ENCODE measurements around the gene NEK11.
"Not testable (repeated sequence)": the region's sequence is repeated elsewhere in the genome, so short reads cannot be mapped to it uniquely, and the experiment has no call there.

NEK11 gene

GRCh38 chr3:131360191-131360755 lies 333.6 kb downstream of the NEK11 start:
- DNase-seq (ENCODE audit: low spot score), result no peak

GRCh38 chr3:131361066-131361463 lies 334.4 kb downstream of the NEK11 start:
- not testable (repeated sequence) for DNase-seq (ENCODE audit: low spot score)

DNA sequence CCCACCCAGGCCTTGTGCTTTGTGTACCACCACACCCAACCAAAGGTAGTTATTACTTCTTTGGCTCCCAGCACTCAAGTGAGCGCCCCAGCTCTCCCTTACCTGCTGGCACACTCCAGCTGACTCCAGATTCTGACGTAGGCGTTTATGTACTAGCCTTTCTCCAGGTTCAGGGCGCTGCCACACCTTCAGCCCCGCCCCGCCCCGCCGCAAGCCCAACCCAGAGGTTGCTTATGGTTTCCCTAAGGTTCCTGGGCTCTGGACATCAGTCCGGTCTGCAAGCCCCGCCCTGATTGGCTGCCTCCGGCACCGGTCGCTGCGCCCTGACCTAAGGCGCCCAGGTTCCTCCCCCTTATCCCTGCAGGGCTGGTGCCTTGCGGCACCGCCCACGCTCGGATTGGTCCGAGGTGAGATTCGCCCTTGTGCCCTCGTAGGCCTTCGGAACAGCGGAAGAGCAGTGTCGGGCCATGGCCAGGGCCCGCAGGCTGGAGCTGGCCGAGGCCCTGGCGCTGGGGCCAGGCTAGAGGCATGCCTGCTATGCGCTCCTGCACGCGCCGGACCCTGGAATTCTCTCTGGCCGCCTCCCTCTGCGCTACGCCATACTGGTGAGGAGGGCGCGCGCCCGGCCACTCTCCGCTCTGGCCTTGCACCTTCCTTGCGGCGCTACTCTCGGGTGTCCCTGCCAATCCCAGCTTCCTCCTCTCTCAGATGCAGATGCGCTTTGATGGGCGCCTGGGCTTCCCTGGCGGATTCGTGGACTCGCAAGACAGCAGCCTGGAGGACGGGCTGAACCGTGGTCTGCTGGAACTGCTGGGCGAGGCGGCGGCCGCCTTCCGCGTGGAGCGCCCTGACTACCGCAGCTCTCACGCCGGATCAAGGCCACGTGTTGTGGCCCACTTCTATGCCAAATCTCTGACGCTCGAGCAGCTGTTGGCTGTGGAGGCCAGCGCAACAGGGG lies 335.1 kb downstream of the NEK11 start:
- DNase-seq (ENCODE audit: low spot score), result peak; percentile 86

- no peak for DNase-seq (ENCODE audit: low spot score)
Measured at GRCh38 chr3:131363275-131363674, 336.6 kb downstream of the NEK11 start.

- DNase-seq (ENCODE audit: low spot score), result no peak
Measured at GRCh38 chr3:131370935-131371687, 344.4 kb downstream of the NEK11 start.

DNA sequence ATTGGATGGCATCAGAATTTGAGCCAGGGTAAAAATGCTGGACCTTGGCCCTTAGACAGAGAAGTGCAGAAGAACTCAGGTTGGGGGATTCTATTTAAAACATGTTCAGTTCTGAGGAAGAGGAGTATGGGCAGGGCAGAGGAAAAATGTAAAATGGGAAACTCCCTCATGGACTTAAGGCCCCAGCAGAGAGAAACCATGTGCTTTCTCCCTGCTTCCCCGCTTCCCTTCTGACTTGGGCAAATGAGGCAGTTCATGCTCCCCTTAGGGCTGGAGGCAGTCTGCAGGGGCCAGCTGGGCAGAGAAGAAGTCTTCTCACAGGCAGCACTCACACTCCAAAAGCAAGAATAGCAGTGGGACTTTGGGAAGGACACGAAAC lies 345.0 kb downstream of the NEK11 start:
- no peak for DNase-seq (ENCODE audit: low spot score)

DNA sequence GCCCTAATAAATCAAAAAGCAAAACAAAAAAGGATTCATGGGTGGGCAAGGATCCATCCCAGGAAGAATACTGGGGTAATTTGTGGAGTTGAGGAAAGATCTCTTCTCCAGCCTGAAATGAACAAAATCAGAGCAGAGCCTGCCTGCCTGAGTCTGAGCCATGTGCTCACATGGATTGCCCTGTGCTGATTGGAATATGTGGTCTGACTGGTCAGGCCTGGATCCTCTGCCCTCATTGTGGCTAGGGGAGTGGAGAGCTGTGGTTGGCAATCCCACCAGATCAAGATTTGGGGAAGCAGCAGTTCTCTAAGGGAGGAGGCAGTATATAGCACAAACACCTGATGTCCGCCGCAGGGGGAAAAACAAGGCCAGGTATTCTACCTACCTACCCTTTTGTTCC lies 348.1 kb downstream of the NEK11 start:
- no peak for DNase-seq (ENCODE audit: low spot score)

DNA sequence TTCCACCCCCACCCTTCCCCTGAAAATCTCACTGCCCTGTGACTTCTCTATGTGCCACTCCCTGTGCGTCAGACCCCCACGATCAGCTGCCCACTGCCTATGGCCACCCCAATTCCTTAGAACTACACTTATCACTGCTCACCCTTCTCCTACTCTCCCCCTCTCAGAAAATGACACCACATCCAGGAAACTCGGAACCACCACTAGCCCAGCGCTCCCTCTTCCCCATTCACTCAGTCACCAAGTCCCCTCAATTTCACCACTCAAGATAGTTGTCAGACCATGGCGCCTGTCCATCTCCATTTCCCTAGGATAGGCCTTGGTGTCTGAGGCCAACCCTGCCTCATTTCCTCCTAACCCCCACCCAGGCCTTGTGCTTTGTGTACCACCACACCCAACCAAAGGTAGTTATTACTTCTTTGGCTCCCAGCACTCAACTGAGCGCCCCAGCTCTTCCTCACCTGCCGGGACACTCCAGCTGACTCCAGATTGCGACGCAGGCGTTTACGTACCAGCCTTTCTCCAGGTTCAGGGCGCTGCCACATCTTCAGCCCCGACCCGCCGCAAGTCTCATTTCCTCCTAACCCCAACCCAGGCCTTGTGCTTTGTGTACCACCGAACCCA lies 354.3 kb downstream of the NEK11 start:
- DNase-seq (ENCODE audit: low spot score), result not testable (repeated sequence)

DNA sequence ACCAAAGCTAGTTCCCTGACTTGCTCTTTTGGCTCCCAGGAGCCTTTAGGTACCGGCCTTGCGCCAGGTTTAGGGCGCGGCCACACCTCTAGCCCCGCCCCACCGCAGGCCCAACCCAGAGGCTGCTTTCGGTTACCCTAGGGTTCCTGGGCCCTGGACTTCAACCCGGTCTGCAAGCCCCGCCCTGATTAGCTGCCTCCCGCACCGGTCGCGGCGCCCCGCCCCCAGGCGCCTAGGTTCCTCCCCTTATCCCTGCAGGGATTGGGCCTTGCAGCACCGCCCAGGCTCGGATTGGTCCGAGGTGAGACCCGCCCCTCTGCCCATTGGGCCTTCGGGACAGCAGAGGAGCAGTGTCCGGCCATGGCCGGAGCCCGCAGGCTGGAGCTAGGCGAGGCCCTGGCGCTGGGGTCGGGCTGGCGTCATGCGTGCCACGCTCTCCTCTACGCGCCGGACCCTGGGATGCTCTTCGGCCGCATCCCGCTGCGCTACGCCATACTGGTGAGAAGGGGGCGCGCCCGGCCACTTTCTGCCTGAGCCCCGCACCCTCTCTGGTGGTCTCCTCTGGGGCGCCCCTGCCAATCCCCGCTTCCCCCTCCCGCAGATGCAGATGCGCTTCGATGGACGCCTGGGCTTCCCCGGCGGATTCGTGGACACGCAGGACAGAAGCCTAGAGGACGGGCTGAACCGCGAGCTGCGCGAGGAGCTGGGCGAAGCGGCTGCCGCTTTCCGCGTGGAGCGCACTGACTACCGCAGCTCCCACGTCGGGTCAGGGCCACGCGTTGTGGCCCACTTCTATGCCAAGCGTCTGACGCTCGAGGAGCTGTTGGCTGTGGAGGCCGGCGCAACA lies 355.0 kb downstream of the NEK11 start, which contains the start of gene NUDT16:
Gene NUDT16 (plus strand): TSS at position 330 of the 847 bp plus-strand sequence. CDS start 31 bp downstream, at position 361.
- DNase-seq (ENCODE audit: low spot score), result peak; percentile 99

DNA sequence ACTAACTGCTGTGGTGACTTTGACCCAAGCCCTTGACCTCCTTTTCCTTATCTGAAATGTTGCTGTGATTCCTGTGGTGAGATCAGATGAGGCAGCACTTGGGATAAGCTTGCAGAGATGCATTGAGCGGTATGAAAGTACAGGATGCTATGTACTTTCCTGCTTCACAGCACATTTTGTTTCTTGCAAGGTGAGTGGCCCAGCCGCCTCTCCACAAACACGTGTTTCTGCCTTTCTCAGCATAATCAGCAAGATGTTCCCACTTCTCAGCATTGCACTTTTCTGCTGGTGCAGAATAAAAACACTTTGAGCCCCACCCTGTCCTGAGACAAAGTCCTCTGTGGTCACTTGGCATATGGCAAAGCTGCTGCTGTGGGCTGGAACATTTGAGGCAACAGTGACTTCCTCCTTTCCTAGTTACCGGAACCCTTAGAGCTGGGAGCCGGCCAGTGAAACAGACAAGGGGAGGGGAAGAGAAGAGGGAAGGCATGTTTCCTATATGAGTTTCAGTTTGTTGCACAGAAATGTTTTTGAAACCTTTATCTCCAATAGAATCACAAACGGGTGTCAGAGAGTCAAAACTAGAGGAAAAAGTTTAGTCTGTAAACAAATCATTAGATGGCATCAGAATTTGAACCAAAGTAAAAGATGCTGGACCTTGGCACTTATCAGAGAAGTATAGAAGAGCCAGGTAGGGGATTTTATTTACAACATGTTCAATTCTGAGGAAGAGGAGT lies 359.9 kb downstream of the NEK11 start:
- no peak for DNase-seq (ENCODE audit: low spot score)

- DNase-seq (ENCODE audit: low spot score), result no peak
Measured at GRCh38 chr3:131387796-131388489, 361.3 kb downstream of the NEK11 start.

- no peak for DNase-seq (ENCODE audit: low spot score)
Measured at GRCh38 chr3:131388490-131388799, 361.8 kb downstream of the NEK11 start.

- DNase-seq (ENCODE audit: low spot score), result no peak
Measured at GRCh38 chr3:131390331-131390730, 363.7 kb downstream of the NEK11 start.

GRCh38 chr3:131393051-131393450 lies 366.4 kb downstream of the NEK11 start:
- no peak for DNase-seq (ENCODE audit: low spot score)

DNA sequence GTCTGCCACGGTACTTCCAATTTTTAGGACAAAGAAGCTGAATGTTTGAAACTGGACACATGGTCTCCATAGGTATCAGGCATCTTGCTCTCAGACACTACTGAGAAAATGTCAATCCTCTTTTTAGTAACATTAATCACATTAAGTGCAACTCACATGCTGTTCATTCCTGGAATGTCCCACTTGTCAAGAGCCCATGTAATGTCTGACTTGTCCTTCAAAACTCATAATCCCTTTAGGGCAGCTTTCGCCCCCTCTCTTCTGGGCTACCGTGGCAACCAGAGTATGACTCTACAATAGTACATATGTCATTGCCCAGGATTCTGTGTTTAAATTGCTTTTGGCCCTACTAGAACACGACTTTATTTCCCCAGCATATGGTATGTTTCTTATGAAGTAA lies 367.2 kb downstream of the NEK11 start:
- DNase-seq (ENCODE audit: low spot score), result no peak

DNA sequence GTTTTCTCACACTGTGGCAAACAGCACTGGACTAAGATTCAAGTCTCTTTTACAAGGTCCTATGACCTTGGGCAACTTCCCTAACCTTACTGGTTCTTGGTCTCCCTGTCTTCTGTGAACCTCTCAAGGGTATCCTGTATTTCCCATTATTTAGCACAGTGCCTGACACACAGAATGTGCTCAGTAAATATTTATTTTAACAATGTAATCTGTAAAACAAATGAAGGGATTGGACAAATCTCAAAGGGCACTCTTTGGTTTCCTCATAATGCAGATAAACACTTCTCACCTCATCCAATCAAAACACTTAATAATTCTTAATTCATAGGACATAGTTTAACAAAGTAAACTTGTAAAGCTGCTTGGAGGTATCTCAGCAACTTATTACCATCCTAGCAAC lies 367.7 kb downstream of the NEK11 start:
- DNase-seq (ENCODE audit: low spot score), result no peak

GRCh38 chr3:131396170-131396569 lies 369.5 kb downstream of the NEK11 start:
- no peak for DNase-seq (ENCODE audit: low spot score)

GRCh38 chr3:131397889-131398288 lies 371.2 kb downstream of the NEK11 start:
- DNase-seq (ENCODE audit: low spot score), result no peak

Measured in ecto neural progenitor cell (in vitro differentiated cells).